ENCODE data around the gene HLF.

Gene HLF

DNA sequence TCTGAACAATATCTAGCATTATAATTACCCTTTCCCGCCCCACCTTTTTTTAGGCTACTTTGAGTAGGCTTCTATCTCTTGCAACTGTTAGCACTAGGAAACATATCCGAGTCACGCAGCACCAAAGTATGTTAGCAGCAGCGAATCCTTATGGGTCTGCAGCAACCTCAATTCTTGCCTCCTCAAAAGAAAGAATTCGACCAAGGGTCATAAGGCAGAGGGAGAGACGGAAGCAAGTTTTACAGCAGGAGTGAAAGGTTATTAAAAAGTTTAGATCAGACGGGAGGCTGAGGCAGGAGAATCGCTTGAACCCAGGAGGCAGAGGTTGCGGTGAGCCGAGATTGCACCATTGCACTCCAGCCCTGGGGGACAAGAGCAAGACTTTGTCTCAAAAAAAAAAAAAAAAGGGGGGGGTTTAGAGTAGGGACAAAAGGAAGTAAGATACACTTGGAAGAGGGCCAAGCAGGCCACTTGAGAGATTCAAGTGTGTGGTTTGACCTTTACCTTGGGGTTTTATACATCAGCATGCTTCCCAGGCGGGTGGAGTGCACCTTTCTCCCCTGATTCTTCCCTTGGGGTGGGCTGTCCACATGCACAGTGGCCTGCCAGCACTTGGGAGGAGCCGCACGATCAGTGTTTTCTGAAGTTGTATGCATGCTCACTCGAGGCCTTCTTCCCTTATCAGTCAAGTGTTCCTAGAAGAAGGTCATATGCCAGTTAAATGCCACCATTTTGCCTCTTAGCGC lies 67.7 kb downstream of the HLF start:
- FAIRE-seq: no peak

- FAIRE-seq: no peak
Observed at GRCh38 chr17:55334285-55334684, 69.5 kb downstream of the HLF start.

DNA sequence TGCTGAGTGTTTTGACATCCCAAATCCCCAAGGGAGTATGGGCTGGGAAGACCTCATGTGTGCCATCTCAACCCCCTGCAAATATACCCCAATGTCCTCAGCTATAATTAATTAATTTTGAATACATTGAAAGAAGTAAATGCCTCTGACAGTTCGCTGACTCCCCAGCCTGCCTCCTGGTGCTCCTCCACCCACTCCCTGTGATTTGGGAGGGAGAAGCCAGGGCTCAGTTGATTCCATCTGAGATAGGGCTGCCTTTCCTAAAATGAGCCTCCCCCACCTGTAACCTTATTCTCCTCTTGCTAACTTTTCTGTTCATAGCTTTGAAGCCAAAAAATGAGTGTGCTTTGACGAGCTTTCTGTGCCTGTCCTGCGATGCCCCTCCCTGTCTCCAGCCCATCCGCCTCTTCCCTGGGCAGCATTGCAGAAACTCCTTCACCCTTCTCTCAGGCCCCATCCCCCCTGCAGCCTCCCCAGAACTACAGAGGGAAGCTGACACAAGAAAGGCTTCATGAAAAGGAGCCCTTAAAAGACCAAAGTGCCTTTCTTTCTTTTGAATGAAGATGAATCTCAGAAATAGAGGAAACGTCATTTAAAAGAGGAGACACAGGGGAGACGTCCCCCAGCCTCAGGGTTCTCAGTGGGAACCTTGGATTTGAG lies 70.3 kb downstream of the HLF start:
- no peak for FAIRE-seq

DNA sequence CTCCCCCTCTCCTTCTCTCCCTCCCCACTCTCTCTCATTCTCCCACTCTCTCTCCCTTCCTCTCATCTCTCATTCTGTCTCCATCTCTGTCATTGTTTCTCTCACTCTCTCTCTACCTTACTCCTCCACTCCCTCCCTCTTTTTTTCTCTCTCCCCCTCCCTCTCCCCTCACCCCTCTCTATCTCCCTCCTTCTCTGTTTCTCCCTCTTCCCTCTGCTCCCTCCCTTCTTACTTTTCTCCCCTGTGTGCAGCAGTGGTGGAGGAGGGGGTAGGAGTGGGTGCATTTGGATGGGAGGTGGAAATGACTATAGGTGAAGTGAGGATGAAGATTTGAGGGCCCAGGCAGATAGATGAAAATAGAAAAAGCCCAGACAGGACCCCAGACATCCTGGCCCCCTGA lies 70.9 kb downstream of the HLF start:
- FAIRE-seq: no peak

DNA sequence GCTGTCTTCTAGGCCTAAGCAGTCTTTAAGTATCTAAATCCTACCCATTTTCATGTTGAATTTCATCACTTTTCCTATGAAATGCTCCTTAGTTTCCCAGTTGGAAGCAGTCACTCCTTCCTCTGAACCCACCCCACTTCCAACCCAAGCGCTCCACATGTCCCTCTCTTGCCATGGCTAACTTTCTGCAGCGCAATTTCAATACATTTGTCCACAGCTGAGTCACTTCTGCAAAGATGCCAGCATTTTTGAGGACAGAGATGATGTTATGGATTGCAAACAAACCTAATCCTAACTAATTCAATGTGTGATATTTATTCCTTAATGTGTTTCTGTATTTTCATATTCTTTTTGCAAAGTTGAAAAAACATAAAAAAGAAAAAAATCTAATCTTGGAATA lies 71.7 kb downstream of the HLF start:
- FAIRE-seq: no peak

DNA sequence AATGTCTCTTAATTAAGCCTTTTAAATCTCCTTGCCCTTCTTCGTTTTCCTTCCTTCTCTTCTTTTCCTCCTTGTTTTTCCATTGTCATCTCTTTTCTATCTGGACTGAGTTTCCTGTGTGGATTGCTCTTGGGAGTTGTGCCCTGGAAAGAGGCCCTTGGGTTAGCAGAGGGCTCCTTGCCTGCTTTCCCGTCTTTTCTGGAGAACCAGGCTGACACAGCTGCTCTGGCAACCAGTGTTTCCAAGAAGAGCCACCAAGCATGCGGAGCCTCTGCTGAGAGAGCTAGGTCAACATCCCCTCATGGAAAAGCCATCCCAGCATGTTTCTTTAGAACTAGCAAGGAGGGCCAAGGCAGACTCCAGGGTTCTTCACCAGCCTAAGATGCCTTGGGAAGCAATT lies 75.4 kb downstream of the HLF start:
- FAIRE-seq: no peak

GRCh38 chr17:55340686-55341085 lies 75.9 kb downstream of the HLF start:
- no peak for FAIRE-seq

GRCh38 chr17:55341432-55341831 lies 76.7 kb downstream of the HLF start:
- FAIRE-seq: no peak

GRCh38 chr17:55342800-55343585 lies 78.2 kb downstream of the HLF start:
- FAIRE-seq: no peak

GRCh38 chr17:55343900-55344513 lies 79.2 kb downstream of the HLF start:
- FAIRE-seq: no peak

GRCh38 chr17:55344514-55344997 lies 79.8 kb downstream of the HLF start:
- FAIRE-seq: no peak

GRCh38 chr17:55345132-55345531 lies 80.4 kb downstream of the HLF start:
- no peak for FAIRE-seq

GRCh38 chr17:55346658-55347057 lies 81.9 kb downstream of the HLF start:
- FAIRE-seq: no peak

DNA sequence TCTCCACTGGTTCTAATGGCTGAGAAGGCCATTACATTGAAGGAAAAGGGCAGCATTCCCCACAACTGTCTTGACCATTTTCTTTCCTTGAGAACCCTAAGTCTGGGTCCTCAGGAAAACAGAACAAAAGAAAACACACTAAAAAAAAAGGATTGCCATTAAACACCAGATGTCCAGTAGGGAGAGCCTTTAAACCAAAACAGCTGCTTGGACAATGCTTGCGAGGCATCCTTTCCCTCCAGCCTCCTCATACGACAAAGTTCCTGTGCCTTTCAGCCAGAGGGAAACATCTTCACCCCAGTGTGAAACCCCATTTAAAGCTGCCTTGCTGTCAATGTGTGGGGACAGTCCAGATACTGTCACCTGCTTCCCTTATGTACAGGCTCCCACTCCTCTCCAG lies 82.6 kb downstream of the HLF start:
- FAIRE-seq: no peak

GRCh38 chr17:55348749-55349354 lies 84.1 kb downstream of the HLF start:
- peak; percentile 10 for FAIRE-seq

DNA sequence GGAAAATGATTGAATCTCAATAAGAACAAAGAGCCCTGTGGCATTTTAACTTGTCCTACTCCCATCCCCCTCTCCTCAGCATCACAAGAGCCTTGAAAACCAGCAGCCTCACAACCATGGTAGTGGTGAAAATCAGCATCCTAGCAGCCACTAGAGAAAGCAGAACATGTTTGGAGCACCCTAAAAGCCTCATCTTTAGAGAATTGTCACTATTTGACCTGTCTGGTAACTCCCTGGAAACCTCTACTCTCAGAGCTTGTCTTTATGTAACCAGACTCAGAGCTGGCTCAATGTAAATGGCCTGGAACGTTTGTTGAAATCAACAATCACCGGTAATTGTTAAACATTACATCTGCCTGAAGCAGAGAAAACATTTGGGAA lies 86.1 kb downstream of the HLF start:
- FAIRE-seq: no peak

- no peak for FAIRE-seq
Observed at GRCh38 chr17:55351226-55351625, 86.5 kb downstream of the HLF start.

GRCh38 chr17:55354010-55354409 lies 89.2 kb downstream of the HLF start:
- FAIRE-seq: no peak

DNA sequence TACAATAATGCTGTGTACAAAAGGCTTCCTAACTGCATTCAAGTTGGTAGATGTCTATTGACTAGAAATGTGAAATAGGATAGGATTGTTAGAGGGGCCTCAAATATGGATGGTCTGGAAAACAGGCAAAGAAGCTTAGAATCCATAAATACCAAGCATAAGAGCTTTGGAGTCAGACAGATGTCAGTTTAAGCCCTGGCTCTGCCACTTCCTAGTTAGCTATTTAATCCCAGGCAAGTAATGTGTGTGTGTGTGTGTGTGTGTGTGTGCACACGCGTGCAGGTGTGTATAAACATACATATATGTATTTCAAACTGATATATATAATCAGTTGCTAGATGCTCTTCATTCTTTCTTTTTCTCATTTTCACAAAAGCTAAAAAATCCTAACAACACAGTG lies 90.2 kb downstream of the HLF start:
- no peak for FAIRE-seq

- no peak for FAIRE-seq
Observed at GRCh38 chr17:55356434-55357328, 91.9 kb downstream of the HLF start.

GRCh38 chr17:55360971-55361370 lies 96.2 kb downstream of the HLF start:
- no peak for FAIRE-seq

DNA sequence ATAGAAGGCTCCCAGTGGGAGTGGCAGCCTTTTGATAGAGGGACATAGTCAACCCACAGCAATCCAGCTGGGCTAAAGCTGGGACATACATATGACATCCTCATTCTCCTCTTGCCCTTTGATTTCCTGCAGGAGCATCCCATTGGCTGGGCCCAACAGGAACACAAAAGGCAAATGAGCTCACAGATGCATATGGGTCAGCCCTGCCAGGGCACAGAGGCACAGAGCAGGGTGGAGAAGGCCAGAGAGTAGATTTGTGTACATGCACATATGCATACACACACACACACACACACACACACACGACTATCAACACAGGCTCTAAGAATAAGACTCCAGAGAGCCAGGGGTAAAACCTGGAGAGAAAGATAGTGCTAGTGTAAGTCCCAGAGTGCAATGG lies 98.3 kb downstream of the HLF start:
- FAIRE-seq: no peak

Measured in colon (tissue), 2 donors.